ENCODE measurements around the gene BLNK. TPM values are rescaled to one million over a fixed set of nuclear protein-coding genes. Genes with fewer than 3 reads are reported as not detected.

BLNK gene
- total and polyA plus RNA-seq, 2 of the 13 experiments (the other 11 are each of a cell fraction or from before 2014, with no cell fraction given), result not detected

DNA sequence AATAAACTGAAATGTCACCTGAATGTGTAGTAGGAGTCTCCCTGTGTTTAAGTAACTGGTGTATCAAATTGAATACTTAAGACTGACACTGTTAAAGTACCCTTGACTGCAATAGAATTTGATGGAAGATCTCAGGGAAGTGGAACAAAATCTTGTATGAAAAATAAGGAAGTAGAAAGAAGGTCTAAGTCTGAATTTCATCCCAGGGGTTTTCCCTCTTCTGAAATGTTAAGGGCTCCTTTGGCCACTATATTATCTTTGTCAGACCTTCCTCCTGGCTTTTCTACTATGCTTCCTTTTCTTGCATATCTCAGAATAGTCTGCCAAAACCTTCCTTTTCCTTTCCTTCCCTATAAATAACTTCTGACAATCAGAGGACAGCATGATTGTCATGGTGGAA is 59.6 kb downstream of the BLNK start:
- BruUV-seq (replicated peaks), result no TSS peak
- ATAC-seq (no peak), FAIRE-seq (no peak), DNase-seq (ENCODE audit: low spot score) (no peak)
- H4K20me1 ChIP-seq (ENCODE audit: insufficient read depth, low read length), result no peaks in the 10 kb centered on the region
- ChIA-PET POLR2A (no interaction called here), CTCF (ENCODE audit: low intra/inter-chr PET ratio, low total read pairs) (no interaction called here)
- H3K27me3 ChIP-seq (ENCODE audit: control insufficient read depth in 1 of 2, insufficient read depth in 2 of 2, low read length in 2 of 2), result peaks cover 2 to 13% of the 10 kb centered on the region in 2 experiments; a peak in 2 of 5 replicates
- intact Hi-C loops (cut with micrococcal nuclease; ENCODE audit: unreplicated experiment), result no loop called here
- H3K4me2 ChIP-seq (ENCODE audit: low read depth, low read length), result no peak overlapping the region
- H3K9ac ChIP-seq (ENCODE audit: insufficient read depth, low read depth, low read length), result no peak overlapping the region
- TF ChIP-seq RFXANK (CRISPR knock-in tag; IDR thresholded peaks at IDR 0.05) (no peak), ZNF205 (CRISPR knock-in tag; IDR thresholded peaks at IDR 0.05) (no peak), YEATS4 (CRISPR knock-in tag; IDR thresholded peaks at IDR 0.05; ENCODE audit: borderline replicate concordance) (no peak), SMYD3 (CRISPR knock-in tag; IDR thresholded peaks at IDR 0.05) (no peak), KDM3A (CRISPR knock-in tag; IDR thresholded peaks at IDR 0.05; ENCODE audit: low read depth) (no peak), TEAD2 (CRISPR knock-in tag; IDR thresholded peaks at IDR 0.05) (no peak), ZBTB1 (CRISPR knock-in tag; IDR thresholded peaks at IDR 0.05; ENCODE audit: borderline replicate concordance) (no peak), NFIC (IDR thresholded peaks at IDR 0.05; ENCODE audit: low read length) (no peak), ZNF605 (CRISPR knock-in tag; IDR thresholded peaks at IDR 0.05) (no peak), ZNF891 (CRISPR knock-in tag; IDR thresholded peaks at IDR 0.05) (no peak), GATAD1 (CRISPR knock-in tag; IDR thresholded peaks at IDR 0.05) (no peak), ZNF547 (CRISPR knock-in tag; IDR thresholded peaks at IDR 0.05) (no peak)
- TF ChIP-seq, protein P1, sequence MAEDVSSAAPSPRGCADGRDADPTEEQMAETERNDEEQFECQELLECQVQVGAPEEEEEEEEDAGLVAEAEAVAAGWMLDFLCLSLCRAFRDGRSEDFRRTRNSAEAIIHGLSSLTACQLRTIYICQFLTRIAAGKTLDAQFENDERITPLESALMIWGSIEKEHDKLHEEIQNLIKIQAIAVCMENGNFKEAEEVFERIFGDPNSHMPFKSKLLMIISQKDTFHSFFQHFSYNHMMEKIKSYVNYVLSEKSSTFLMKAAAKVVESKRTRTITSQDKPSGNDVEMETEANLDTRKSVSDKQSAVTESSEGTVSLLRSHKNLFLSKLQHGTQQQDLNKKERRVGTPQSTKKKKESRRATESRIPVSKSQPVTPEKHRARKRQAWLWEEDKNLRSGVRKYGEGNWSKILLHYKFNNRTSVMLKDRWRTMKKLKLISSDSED (CRISPR knock-in tag; IDR thresholded peaks at IDR 0.05), result no peak
- TF ChIP-seq, protein P2, sequence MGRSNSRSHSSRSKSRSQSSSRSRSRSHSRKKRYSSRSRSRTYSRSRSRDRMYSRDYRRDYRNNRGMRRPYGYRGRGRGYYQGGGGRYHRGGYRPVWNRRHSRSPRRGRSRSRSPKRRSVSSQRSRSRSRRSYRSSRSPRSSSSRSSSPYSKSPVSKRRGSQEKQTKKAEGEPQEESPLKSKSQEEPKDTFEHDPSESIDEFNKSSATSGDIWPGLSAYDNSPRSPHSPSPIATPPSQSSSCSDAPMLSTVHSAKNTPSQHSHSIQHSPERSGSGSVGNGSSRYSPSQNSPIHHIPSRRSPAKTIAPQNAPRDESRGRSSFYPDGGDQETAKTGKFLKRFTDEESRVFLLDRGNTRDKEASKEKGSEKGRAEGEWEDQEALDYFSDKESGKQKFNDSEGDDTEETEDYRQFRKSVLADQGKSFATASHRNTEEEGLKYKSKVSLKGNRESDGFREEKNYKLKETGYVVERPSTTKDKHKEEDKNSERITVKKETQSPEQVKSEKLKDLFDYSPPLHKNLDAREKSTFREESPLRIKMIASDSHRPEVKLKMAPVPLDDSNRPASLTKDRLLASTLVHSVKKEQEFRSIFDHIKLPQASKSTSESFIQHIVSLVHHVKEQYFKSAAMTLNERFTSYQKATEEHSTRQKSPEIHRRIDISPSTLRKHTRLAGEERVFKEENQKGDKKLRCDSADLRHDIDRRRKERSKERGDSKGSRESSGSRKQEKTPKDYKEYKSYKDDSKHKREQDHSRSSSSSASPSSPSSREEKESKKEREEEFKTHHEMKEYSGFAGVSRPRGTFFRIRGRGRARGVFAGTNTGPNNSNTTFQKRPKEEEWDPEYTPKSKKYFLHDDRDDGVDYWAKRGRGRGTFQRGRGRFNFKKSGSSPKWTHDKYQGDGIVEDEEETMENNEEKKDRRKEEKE (IDR thresholded peaks at IDR 0.05), result no peak
- H3K4me3 ChIP-seq (replicated peaks in 1 of 3; ENCODE audit: insufficient read depth in 1 of 3, low read depth in 2 of 3, low read length in 3 of 3), result no peak overlapping the region
- no peak overlapping the region for H2AFZ ChIP-seq (ENCODE audit: low read length)
- no peaks in the 10 kb centered on the region for H3K79me2 ChIP-seq (ENCODE audit: insufficient read depth, low read length)
- H3K9me3 ChIP-seq (ENCODE audit: low read length), result no peaks in the 10 kb centered on the region
- no peaks in the 10 kb centered on the region for H3K4me1 ChIP-seq (ENCODE audit: insufficient read depth, low read length)
- H3K27ac ChIP-seq (ENCODE audit: extremely low read length, insufficient read depth, low read length), result no peak overlapping the region
- no peaks in the 10 kb centered on the region for H3K36me3 ChIP-seq (replicated peaks in 1 of 2; ENCODE audit: control insufficient read depth in 1 of 2, insufficient read depth in 2 of 2, low read length in 2 of 2)
- in situ Hi-C loops (cut with HindIII; ENCODE audit: extremely low pct_ligation_motif_present, low pct_unique_long_range_greater_than_20kb), result no loop called here
